Thyroid gland (tissue), 4 donors: Measurements from ENCODE around the gene EFCAB7. TPM values are rescaled to one million over a fixed set of nuclear protein-coding genes. Genes with fewer than 3 reads are reported as not detected.

Experiments used
- DNase-seq, 2 donors: peaks; one replicate each; pipeline ENCODE4 v3.0.0-alpha.2; 2019
- H3K27ac ChIP-seq, 3 donors: fragments of 200-600 bp; sonication (generic); 1 replicate in 2 of 3; 2 replicates in 1 of 3; pipeline ENCODE4 v1.5.1; 2016 to 2019; ENCODE audit warnings: mild to moderate bottlenecking in 1 of 3, moderate library complexity in 1 of 3
- H3K27me3 ChIP-seq: fragments of 200-600 bp; sonication (generic); one replicate; pipeline ENCODE4 v1.5.1; 2019
- H3K36me3 ChIP-seq, 2 donors: fragments of 200-600 bp; sonication (generic); one replicate each; pipeline ENCODE4 v1.5.1; 2016 to 2019
- H3K4me1 ChIP-seq, 2 donors: fragments of 200-600 bp; sonication (generic); one replicate each; pipeline ENCODE4 v1.5.1; 2017 to 2019
- H3K4me3 ChIP-seq, 3 donors: fragments of 200-600 bp; sonication (generic); replicated peaks in 1 of 3; 1 replicate in 2 of 3; 2 replicates in 1 of 3; pipeline ENCODE4 v1.5.1; 2016; ENCODE audit warnings: mild to moderate bottlenecking in 1 of 3
- H3K9me3 ChIP-seq: fragments of 200-600 bp; sonication (generic); one replicate; pipeline ENCODE4 v1.5.1; 2017
- POLR2A ChIP-seq, 2 donors: fragments of 450-650 bp; IDR thresholded peaks; one replicate each; pipeline ENCODE4 v1.6.1; 2017; ENCODE audit warnings: antibody characterized with exemption in 2 of 2, mild to moderate bottlenecking in 2 of 2, moderate library complexity in 1 of 2
- WGBS, 2 donors: methylation state at CpG; one replicate each; pipeline ENCODE4 v1.1.5; 2017; 5-methylcytosine and 5-hydroxymethylcytosine counted together
- intact Hi-C: fragments of 100-400 bp; cut with DNase I; formaldehyde crosslinking; loops from one replicate; pipeline ENCODE4 v1.15.1; 2023
- total RNA-seq, 4 donors: library from RNA; depleted of rRNA; stranded (reverse); fragments of >200 nt; gene quantifications; one replicate each; pipeline ENCODE4 v1.2.3, GENCODE V29; 2016
- TF ChIP-seq, protein P1 (sequence below), 6 experiments: fragments of 200-600 bp in 3 of 6; fragments of 450-650 bp in 3 of 6; sonication (generic) in 3 of 6; IDR thresholded peaks; one replicate each; pipeline ENCODE4 v1.5.1; 2016 to 2019; ENCODE audit warnings: antibody characterized with exemption in 6 of 6, mild to moderate bottlenecking in 2 of 6, inconsistent platforms in 1 of 6, moderate library complexity in 1 of 6

The EFCAB7 gene
- total RNA-seq, 4 donors from 2014 or later: 8.3 to 11.7 (median 10.0) TPM

- WGBS, 2 donors: 92% methylated on average over 8 of the region's 8 CpGs
These were observed 35.8 kb upstream of the EFCAB7 start for GRCh38 chr1:63487336-63488065.

GRCh38 chr1:63497577-63497976, 25.7 kb upstream of the EFCAB7 start:
- intact Hi-C loops: no loop called here
- no peak overlapping the region for H3K27ac ChIP-seq
- H3K36me3 ChIP-seq: no peaks in the 10 kb centered on the region
- H3K9me3 ChIP-seq: no peaks in the 10 kb centered on the region
- no peak overlapping the region for H3K4me3 ChIP-seq
- TF ChIP-seq, protein P1, sequence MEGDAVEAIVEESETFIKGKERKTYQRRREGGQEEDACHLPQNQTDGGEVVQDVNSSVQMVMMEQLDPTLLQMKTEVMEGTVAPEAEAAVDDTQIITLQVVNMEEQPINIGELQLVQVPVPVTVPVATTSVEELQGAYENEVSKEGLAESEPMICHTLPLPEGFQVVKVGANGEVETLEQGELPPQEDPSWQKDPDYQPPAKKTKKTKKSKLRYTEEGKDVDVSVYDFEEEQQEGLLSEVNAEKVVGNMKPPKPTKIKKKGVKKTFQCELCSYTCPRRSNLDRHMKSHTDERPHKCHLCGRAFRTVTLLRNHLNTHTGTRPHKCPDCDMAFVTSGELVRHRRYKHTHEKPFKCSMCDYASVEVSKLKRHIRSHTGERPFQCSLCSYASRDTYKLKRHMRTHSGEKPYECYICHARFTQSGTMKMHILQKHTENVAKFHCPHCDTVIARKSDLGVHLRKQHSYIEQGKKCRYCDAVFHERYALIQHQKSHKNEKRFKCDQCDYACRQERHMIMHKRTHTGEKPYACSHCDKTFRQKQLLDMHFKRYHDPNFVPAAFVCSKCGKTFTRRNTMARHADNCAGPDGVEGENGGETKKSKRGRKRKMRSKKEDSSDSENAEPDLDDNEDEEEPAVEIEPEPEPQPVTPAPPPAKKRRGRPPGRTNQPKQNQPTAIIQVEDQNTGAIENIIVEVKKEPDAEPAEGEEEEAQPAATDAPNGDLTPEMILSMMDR (IDR thresholded peaks at IDR 0.05): no peak
- no peak for TF ChIP-seq POLR2A (IDR thresholded peaks at IDR 0.05)
- DNase-seq: no peak
- H3K27me3 ChIP-seq: no peaks in the 10 kb centered on the region
- no peaks in the 10 kb centered on the region for H3K4me1 ChIP-seq
- WGBS, 2 donors: 92 to 97% methylated on average over 2 of the region's 2 CpGs

More at GRCh38 chr1:63487336-63488065, 35.8 kb upstream of the EFCAB7 start:
- Histone ChIP-seq H3K4me3 (no peak overlapping the region), H3K27me3 (no peaks in the 10 kb centered on the region), H3K4me1 (no peaks in the 10 kb centered on the region), H3K36me3 (no peaks in the 10 kb centered on the region), H3K27ac (no peak overlapping the region), H3K9me3 (no peaks in the 10 kb centered on the region)
- TF ChIP-seq, protein P1 (IDR thresholded peaks at IDR 0.05): no peak
- TF ChIP-seq POLR2A (IDR thresholded peaks at IDR 0.05): no peak
- intact Hi-C loops: no loop called here
- DNase-seq: no peak

GRCh38 chr1:63498106-63498505, 25.2 kb upstream of the EFCAB7 start:
- no peaks in the 10 kb centered on the region for H3K27me3 ChIP-seq
- H3K27ac ChIP-seq: no peak overlapping the region
- no peaks in the 10 kb centered on the region for H3K9me3 ChIP-seq
- H3K4me1 ChIP-seq: no peaks in the 10 kb centered on the region
- intact Hi-C loops: no loop called here
- DNase-seq: no peak
- WGBS, 2 donors: 95 to 98% methylated on average over 1 of the region's 1 CpG
- H3K4me3 ChIP-seq: no peak overlapping the region
- TF ChIP-seq POLR2A (IDR thresholded peaks at IDR 0.05): no peak
- TF ChIP-seq, protein P1 (IDR thresholded peaks at IDR 0.05): no peak
- H3K36me3 ChIP-seq: no peaks in the 10 kb centered on the region

DNA sequence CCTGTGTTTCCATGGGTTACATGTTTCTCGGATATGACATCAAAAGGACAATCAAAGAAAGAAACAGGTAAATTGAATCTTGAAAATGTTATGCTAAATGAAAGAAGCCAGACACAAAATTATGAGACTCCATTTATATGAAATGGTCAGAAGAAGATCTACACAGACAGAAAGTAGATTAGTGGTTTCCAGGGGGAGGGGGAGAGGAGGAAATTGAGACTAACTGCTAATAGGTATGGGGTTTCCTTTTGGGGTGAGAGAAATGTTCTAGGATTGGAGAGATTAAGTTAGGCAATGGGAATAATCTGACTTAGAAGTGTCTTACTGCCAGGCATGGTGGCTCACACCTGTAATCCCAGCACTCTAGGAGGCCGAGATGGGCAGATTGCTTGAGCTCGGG, 22.1 kb upstream of the EFCAB7 start:
- no peaks in the 10 kb centered on the region for H3K36me3 ChIP-seq
- 96 to 98% methylated on average over 3 of the region's 3 CpGs for WGBS, 2 donors
- no peak overlapping the region for H3K4me3 ChIP-seq
- no peak for DNase-seq
- intact Hi-C loops: no loop called here
- H3K9me3 ChIP-seq: no peaks in the 10 kb centered on the region
- no peaks in the 10 kb centered on the region for H3K27me3 ChIP-seq
- H3K27ac ChIP-seq: no peak overlapping the region
- H3K4me1 ChIP-seq: no peaks in the 10 kb centered on the region
- TF ChIP-seq, protein P1 (IDR thresholded peaks at IDR 0.05): no peak
- no peak for TF ChIP-seq POLR2A (IDR thresholded peaks at IDR 0.05)

DNA sequence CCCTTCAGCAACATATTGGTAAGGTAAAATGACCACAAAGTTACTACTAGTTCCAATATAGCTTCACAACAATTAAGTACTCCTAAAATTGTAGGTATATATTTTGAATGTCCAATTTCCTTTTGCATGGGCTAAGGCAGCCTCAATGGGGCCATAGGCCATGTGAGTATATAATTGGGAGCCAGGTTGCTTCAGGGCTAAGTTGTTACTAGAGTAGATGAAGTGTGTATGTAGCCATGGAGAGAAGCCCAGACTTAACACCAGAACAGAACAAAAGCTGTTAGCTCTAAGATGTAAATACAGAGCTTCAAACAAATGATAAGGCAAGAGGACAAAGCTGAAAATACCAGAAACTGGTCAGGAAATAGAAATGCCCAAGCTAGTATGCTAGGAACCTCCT, 16.5 kb upstream of the EFCAB7 start:
- TF ChIP-seq, protein P1 (IDR thresholded peaks at IDR 0.05): no peak
- TF ChIP-seq POLR2A (IDR thresholded peaks at IDR 0.05): no peak
- Histone ChIP-seq H3K27ac (no peak overlapping the region), H3K27me3 (no peaks in the 10 kb centered on the region), H3K4me1 (no peaks in the 10 kb centered on the region), H3K36me3 (no peaks in the 10 kb centered on the region), H3K4me3 (no peak overlapping the region), H3K9me3 (no peaks in the 10 kb centered on the region)
- intact Hi-C loops: no loop called here
- DNase-seq: no peak
